MM.1S (cell line): ENCODE data around the gene TNIK.

ENCODE experiments used
- DNase-seq: peaks from one replicate; pipeline ENCODE4 v3.0.0-alpha.2; 2015
- H2AFZ ChIP-seq: fragments of 300-600 bp; sonication (generic); 2 replicates; pipeline ENCODE4 v1.6.0; 2016; ENCODE audit warnings: antibody characterized with exemption, low read length
- H3F3A ChIP-seq: fragments of 300-600 bp; sonication (generic); 2 replicates; pipeline ENCODE4 v1.6.1; 2016; ENCODE audit warnings: mild to moderate bottlenecking, antibody characterized with exemption, low read length, moderate library complexity, mixed read lengths; ENCODE audit not compliant: insufficient read depth
- H3K27ac ChIP-seq: fragments of 300-600 bp; sonication (generic); 2 replicates; pipeline ENCODE4 v1.5.1; 2016; ENCODE audit warnings: mild to moderate bottlenecking, low read length
- H3K27me3 ChIP-seq: fragments of 300-600 bp; sonication (generic); replicated peaks from 2 replicates; pipeline ENCODE4 v1.6.0; 2016; ENCODE audit warnings: low read length; ENCODE audit not compliant: insufficient read depth
- H3K36me3 ChIP-seq: fragments of 300-600 bp; sonication (generic); replicated peaks from 2 replicates; pipeline ENCODE4 v1.6.1; 2016; ENCODE audit warnings: mild to moderate bottlenecking, low read length, mixed read lengths; ENCODE audit not compliant: insufficient read depth
- H3K4me1 ChIP-seq: fragments of 300-600 bp; sonication (generic); 2 replicates; pipeline ENCODE4 v1.6.1; 2016; ENCODE audit warnings: low read length, mixed read lengths
- H3K4me2 ChIP-seq: fragments of 300-600 bp; sonication (generic); 2 replicates; pipeline ENCODE4 v1.6.0; 2016; ENCODE audit warnings: low read depth, low read length
- H3K4me3 ChIP-seq: fragments of 300-600 bp; sonication (generic); 2 replicates; pipeline ENCODE4 v1.5.1; 2016; ENCODE audit warnings: low read length, mixed read lengths
- H3K79me2 ChIP-seq: fragments of 300-600 bp; sonication (generic); 2 replicates; pipeline ENCODE4 v1.6.1; 2016; ENCODE audit warnings: mixed run types, low read length, mixed read lengths
- H3K9ac ChIP-seq: fragments of 300-600 bp; sonication (generic); 2 replicates; pipeline ENCODE4 v1.6.1; 2016; ENCODE audit warnings: low read length, mixed read lengths
- H3K9me2 ChIP-seq: fragments of 300-600 bp; sonication (generic); replicated peaks from 2 replicates; pipeline ENCODE4 v1.6.1; 2016; ENCODE audit warnings: mild to moderate bottlenecking, low read length, mixed read lengths; ENCODE audit not compliant: insufficient read depth
- H3K9me3 ChIP-seq: fragments of 300-600 bp; sonication (generic); replicated peaks from 2 replicates; pipeline ENCODE4 v1.6.1; 2016; ENCODE audit warnings: mild to moderate bottlenecking, low read length, mixed read lengths; ENCODE audit not compliant: insufficient read depth
- H4K20me1 ChIP-seq: fragments of 300-600 bp; sonication (generic); 2 replicates; pipeline ENCODE4 v1.6.1; 2016; ENCODE audit warnings: mild to moderate bottlenecking, low read length, moderate library complexity, mixed read lengths; ENCODE audit not compliant: insufficient read depth
- EZH2 ChIP-seq: fragments of 300-600 bp; sonication (generic); optimal IDR thresholded peaks from 2 replicates; pipeline ENCODE3; 2017; ENCODE audit warnings: low read depth, mild to moderate bottlenecking, antibody characterized with exemption, low read length, mixed read lengths
- EZH2phosphoT487 ChIP-seq: fragments of 300-600 bp; sonication (generic); IDR thresholded peaks from 2 replicates; pipeline ENCODE4 v1.6.1; 2018; ENCODE audit warnings: antibody characterized with exemption, low read length
- TF ChIP-seq, protein P1 (sequence below): fragments of 300-600 bp; sonication (generic); IDR thresholded peaks from 2 replicates; pipeline ENCODE4 v1.5.1; 2016; ENCODE audit warnings: antibody characterized with exemption, low read length, mixed read lengths

TNIK gene

DNA sequence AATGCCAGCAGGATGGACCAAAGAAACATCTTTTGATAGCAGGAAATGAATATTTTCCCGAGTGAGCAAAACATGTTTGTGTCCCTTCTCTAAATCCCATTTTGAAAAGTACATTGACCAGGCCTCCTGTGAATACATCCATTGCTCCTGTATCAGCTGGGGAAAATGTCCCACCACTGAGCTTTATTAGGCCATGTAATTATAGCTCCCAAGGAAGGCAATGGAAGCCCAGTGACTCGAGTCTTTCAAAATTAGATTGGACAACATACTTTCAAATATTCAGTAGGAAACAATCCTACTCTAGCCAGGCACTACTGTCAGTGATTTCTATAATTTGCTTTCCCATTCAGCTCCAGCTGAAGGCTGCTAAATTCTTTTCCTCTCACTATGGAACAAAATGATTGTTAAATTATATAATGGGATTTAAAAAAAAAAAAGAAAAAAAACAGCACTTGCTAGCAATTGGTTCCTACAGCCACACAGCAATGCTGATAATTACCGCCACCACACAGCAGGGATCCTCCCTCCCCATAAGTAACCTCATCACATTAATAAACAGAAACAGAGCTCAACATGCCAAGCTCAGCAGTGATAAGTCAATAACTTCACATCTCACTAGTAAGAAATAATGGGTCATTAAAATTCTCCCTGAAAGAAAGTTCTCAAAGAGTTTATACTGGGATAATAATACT lies 261.3 kb downstream of the TNIK start:
- no peak overlapping the region for H2AFZ ChIP-seq

DNA sequence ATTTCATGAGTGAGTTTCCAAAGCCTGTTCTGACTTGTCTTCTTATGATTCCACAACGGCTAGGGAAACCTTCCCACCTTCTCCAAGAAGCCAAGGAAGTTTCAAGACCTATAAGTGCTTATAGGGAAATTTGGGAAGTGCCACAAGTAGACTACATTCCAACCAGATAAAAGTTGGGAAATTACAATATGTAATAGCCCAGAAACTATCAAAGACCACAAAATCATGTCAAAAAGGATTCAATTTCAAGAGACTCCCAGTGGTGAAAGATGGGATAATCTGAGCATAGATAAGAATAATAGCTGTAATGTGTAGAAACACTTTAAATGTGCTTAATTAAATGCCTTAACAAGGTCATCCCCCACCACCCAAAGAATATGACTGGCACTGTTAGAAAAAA lies 264.5 kb downstream of the TNIK start:
- H3F3A ChIP-seq = no peaks in the 10 kb centered on the region
- H2AFZ ChIP-seq = no peak overlapping the region
- H3K4me2 ChIP-seq = no peak overlapping the region
- no peak overlapping the region for H3K27ac ChIP-seq
- H3K4me1 ChIP-seq = no peaks in the 10 kb centered on the region
- no peak overlapping the region for H3K9ac ChIP-seq
- TF ChIP-seq EZH2phosphoT487 (no peak), EZH2 (no peak)
- TF ChIP-seq, protein P1, sequence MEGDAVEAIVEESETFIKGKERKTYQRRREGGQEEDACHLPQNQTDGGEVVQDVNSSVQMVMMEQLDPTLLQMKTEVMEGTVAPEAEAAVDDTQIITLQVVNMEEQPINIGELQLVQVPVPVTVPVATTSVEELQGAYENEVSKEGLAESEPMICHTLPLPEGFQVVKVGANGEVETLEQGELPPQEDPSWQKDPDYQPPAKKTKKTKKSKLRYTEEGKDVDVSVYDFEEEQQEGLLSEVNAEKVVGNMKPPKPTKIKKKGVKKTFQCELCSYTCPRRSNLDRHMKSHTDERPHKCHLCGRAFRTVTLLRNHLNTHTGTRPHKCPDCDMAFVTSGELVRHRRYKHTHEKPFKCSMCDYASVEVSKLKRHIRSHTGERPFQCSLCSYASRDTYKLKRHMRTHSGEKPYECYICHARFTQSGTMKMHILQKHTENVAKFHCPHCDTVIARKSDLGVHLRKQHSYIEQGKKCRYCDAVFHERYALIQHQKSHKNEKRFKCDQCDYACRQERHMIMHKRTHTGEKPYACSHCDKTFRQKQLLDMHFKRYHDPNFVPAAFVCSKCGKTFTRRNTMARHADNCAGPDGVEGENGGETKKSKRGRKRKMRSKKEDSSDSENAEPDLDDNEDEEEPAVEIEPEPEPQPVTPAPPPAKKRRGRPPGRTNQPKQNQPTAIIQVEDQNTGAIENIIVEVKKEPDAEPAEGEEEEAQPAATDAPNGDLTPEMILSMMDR = peak; percentile 12; the same call in 1 of the 2 replicates
- no peak overlapping the region for H3K4me3 ChIP-seq
- no peaks in the 10 kb centered on the region for H3K9me2 ChIP-seq
- no peaks in the 10 kb centered on the region for H3K79me2 ChIP-seq
- no peaks in the 10 kb centered on the region for H4K20me1 ChIP-seq
- no peaks in the 10 kb centered on the region for H3K36me3 ChIP-seq
- H3K27me3 ChIP-seq = no peaks in the 10 kb centered on the region
- no peaks in the 10 kb centered on the region for H3K9me3 ChIP-seq
- no peak for DNase-seq

More for the DNA sequence above, 261.3 kb downstream of the TNIK start:
- H3K4me1 ChIP-seq = no peaks in the 10 kb centered on the region
- TF ChIP-seq EZH2phosphoT487 = no peak
- TF ChIP-seq EZH2 = no peak
- TF ChIP-seq, protein P1 = no peak
- H3K9me2 ChIP-seq = no peaks in the 10 kb centered on the region
- no peak overlapping the region for H3K9ac ChIP-seq
- no peak for DNase-seq
- no peaks in the 10 kb centered on the region for H3K36me3 ChIP-seq
- no peak overlapping the region for H3K4me3 ChIP-seq
- H3K27ac ChIP-seq = no peak overlapping the region
- no peaks in the 10 kb centered on the region for H3K9me3 ChIP-seq
- H3K4me2 ChIP-seq = no peak overlapping the region
- no peaks in the 10 kb centered on the region for H3F3A ChIP-seq
- no peaks in the 10 kb centered on the region for H3K79me2 ChIP-seq
- no peaks in the 10 kb centered on the region for H4K20me1 ChIP-seq
- no peaks in the 10 kb centered on the region for H3K27me3 ChIP-seq

DNA sequence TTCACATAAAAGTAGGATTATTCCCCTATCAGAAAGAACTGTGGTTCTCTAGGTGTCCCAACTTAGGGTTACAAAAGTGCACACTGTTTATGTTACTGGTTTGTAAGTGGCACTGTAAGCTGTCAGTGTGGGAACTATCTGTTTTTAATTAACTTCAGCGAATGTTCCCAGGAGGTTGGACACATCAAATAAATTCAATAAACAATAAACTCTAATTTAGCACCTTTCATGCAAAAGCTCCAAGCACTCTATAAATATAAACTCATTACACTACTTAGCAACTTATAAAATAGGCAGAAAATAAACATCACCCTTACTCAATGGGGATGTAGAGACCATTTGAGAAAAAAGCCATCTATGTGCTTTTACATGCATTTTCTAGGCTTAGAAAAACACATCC lies 265.2 kb downstream of the TNIK start:
- no peak overlapping the region for H2AFZ ChIP-seq
- H3K4me1 ChIP-seq = no peaks in the 10 kb centered on the region
- no peak overlapping the region for H3K27ac ChIP-seq
- no peaks in the 10 kb centered on the region for H3K79me2 ChIP-seq
- H4K20me1 ChIP-seq = no peaks in the 10 kb centered on the region
- H3K9ac ChIP-seq = no peak overlapping the region
- no peaks in the 10 kb centered on the region for H3F3A ChIP-seq
- no peak for DNase-seq
- no peak overlapping the region for H3K4me2 ChIP-seq
- no peaks in the 10 kb centered on the region for H3K36me3 ChIP-seq
- H3K4me3 ChIP-seq = no peak overlapping the region
- no peaks in the 10 kb centered on the region for H3K27me3 ChIP-seq
- no peaks in the 10 kb centered on the region for H3K9me2 ChIP-seq
- no peaks in the 10 kb centered on the region for H3K9me3 ChIP-seq
- TF ChIP-seq EZH2phosphoT487 (no peak), EZH2 (no peak)

DNA sequence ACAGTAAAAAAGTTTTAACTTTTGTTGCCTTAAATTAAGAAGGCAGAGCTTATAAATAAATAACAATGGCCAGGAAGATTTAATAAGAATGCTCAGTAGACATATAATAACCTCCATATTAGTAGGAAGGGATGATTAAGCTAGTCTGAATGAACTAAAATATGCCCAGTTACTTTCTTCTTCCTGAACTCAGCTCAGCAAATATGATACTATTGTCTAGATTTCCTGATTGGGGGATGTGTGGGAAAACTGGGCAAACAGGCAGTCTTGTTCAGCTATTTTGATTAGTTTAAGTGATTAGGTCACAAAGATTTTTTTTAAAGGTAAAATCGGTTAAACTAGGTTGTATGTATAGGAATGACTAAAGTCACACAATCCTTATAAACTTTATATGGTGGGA lies 266.5 kb downstream of the TNIK start:
- Histone ChIP-seq H3K4me1 (no peaks in the 10 kb centered on the region), H3K4me2 (no peak overlapping the region), H3K9ac (no peak overlapping the region), H3K27ac (no peak overlapping the region), H3K36me3 (no peaks in the 10 kb centered on the region), H2AFZ (no peak overlapping the region), H4K20me1 (no peaks in the 10 kb centered on the region), H3K9me2 (no peaks in the 10 kb centered on the region), H3K79me2 (no peaks in the 10 kb centered on the region), H3K9me3 (no peaks in the 10 kb centered on the region), H3F3A (no peaks in the 10 kb centered on the region), H3K4me3 (no peak overlapping the region), H3K27me3 (no peaks in the 10 kb centered on the region)
- no peak for TF ChIP-seq EZH2phosphoT487
- no peak for TF ChIP-seq EZH2
- TF ChIP-seq, protein P1 = no peak
- no peak for DNase-seq
